ENCODE data around the gene RAB11FIP5. TPM values are rescaled to one million over a fixed set of nuclear protein-coding genes. Genes with fewer than 3 reads are reported as not detected.

Gene RAB11FIP5
- total and polyA plus RNA-seq, 10 of the 15 experiments (the other 5 are each of a cell fraction or from before 2014, with no cell fraction given), result 0.03 to 0.20 (median 0.06) TPM; not detected in 6

DNA sequence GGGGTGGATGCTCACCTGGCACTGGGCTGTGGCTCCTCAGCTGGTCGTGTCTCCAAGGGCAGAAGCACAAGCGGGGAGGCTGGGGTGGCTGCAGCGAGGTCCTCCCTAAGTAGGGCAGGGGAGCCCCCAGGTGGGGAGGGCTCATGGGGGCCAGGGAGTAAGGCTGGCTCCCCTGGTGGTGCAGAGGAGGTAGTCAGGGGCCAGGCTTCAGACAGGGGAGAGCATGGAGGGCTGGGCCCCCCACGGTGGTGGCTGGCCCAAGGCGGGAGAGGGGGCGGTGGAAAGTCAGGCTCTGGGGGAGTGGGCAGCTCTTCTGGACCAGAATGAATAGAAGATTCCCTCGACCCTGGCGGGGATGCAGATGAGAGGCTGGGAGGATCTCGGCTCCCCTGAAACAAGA, 33.1 kb downstream of the RAB11FIP5 start:
- intact Hi-C loops (cut with micrococcal nuclease; ENCODE audit: unreplicated experiment) (no loop called here), in situ Hi-C loops (cut with MboI) (no loop called here)
- Histone ChIP-seq H4K20me1 (ENCODE audit: control insufficient read depth, insufficient read depth) (no peaks in the 10 kb centered on the region), H3K9ac (ENCODE audit: control insufficient read depth, insufficient read depth, low read length) (no peak overlapping the region), H3K9me3 (replicated peaks; ENCODE audit: control insufficient read depth, insufficient read depth, low read length) (no peaks in the 10 kb centered on the region), H3K4me2 (ENCODE audit: control insufficient read depth, insufficient read depth) (no peak overlapping the region), H3K4me1 (ENCODE audit: control insufficient read depth, insufficient read depth, low read length) (no peaks in the 10 kb centered on the region), H3K4me3 (no peak overlapping the region), H3K36me3 (ENCODE audit: control insufficient read depth in 2 of 2, insufficient read depth in 2 of 2, low read length in 1 of 2) (no peaks in the 10 kb centered on the region), H3K79me2 (ENCODE audit: control insufficient read depth, insufficient read depth, low read length) (no peaks in the 10 kb centered on the region), H3K27me3 (replicated peaks in 1 of 2; ENCODE audit: control insufficient read depth in 2 of 2, insufficient read depth in 2 of 2, low read length in 1 of 2) (peaks cover 3 to 9% of the 10 kb centered on the region in 2 experiments; a peak in 3 of 4 replicates), H2AFZ (ENCODE audit: control insufficient read depth, low read depth, low read length) (no peak overlapping the region), H3K27ac (ENCODE audit: control insufficient read depth, insufficient read depth) (no peak overlapping the region)
- ChIA-PET CTCF (interaction anchor here (1.4 kb wide), 1 partner anchor 133 kb away, joined by 3 read pairs; no protein-coding TSS in a partner anchor), RAD21 (ENCODE audit: unreplicated experiment) (no interaction called here), POLR2A (no interaction called here), SMC1A (ENCODE audit: uncharacterized antibody, unreplicated experiment) (no interaction called here)
- BruUV-seq (replicated peaks), result no TSS peak
- no peak for DNase-seq (ENCODE audit: low read depth, low spot score)
- FAIRE-seq, result no peak
- ATAC-seq, result no peak
- TF ChIP-seq ETV6 (conservative IDR thresholded peaks at IDR 0.05 in 1 of 2, IDR thresholded peaks at IDR 0.05 in 1 of 2; ENCODE audit: borderline replicate concordance in 1 of 2, low read depth in 1 of 2) (no peak), LARP7 (IDR thresholded peaks at IDR 0.05) (no peak), CHD2 (IDR thresholded peaks at IDR 0.05; ENCODE audit: borderline replicate concordance, low read depth, low read length) (no peak), ATF7 (IDR thresholded peaks at IDR 0.05; ENCODE audit: low read depth) (no peak), KDM1A (IDR thresholded peaks at IDR 0.05; ENCODE audit: borderline replicate concordance) (no peak), SRF (IDR thresholded peaks at IDR 0.05; ENCODE audit: low read depth in 2 of 2, low read length in 2 of 2) (no peak)
- TF ChIP-seq, protein P1, sequence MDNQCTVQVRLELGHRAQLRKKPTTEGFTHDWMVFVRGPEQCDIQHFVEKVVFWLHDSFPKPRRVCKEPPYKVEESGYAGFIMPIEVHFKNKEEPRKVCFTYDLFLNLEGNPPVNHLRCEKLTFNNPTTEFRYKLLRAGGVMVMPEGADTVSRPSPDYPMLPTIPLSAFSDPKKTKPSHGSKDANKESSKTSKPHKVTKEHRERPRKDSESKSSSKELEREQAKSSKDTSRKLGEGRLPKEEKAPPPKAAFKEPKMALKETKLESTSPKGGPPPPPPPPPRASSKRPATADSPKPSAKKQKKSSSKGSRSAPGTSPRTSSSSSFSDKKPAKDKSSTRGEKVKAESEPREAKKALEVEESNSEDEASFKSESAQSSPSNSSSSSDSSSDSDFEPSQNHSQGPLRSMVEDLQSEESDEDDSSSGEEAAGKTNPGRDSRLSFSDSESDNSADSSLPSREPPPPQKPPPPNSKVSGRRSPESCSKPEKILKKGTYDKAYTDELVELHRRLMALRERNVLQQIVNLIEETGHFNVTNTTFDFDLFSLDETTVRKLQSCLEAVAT (IDR thresholded peaks at IDR 0.05), result no peak
- TF ChIP-seq, protein P2, sequence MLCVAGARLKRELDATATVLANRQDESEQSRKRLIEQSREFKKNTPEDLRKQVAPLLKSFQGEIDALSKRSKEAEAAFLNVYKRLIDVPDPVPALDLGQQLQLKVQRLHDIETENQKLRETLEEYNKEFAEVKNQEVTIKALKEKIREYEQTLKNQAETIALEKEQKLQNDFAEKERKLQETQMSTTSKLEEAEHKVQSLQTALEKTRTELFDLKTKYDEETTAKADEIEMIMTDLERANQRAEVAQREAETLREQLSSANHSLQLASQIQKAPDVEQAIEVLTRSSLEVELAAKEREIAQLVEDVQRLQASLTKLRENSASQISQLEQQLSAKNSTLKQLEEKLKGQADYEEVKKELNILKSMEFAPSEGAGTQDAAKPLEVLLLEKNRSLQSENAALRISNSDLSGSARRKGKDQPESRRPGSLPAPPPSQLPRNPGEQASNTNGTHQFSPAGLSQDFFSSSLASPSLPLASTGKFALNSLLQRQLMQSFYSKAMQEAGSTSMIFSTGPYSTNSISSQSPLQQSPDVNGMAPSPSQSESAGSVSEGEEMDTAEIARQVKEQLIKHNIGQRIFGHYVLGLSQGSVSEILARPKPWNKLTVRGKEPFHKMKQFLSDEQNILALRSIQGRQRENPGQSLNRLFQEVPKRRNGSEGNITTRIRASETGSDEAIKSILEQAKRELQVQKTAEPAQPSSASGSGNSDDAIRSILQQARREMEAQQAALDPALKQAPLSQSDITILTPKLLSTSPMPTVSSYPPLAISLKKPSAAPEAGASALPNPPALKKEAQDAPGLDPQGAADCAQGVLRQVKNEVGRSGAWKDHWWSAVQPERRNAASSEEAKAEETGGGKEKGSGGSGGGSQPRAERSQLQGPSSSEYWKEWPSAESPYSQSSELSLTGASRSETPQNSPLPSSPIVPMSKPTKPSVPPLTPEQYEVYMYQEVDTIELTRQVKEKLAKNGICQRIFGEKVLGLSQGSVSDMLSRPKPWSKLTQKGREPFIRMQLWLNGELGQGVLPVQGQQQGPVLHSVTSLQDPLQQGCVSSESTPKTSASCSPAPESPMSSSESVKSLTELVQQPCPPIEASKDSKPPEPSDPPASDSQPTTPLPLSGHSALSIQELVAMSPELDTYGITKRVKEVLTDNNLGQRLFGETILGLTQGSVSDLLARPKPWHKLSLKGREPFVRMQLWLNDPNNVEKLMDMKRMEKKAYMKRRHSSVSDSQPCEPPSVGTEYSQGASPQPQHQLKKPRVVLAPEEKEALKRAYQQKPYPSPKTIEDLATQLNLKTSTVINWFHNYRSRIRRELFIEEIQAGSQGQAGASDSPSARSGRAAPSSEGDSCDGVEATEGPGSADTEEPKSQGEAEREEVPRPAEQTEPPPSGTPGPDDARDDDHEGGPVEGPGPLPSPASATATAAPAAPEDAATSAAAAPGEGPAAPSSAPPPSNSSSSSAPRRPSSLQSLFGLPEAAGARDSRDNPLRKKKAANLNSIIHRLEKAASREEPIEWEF (IDR thresholded peaks at IDR 0.05; ENCODE audit: insufficient replicate concordance, low read depth, low read length), result no peak
- 21% methylated on average over 9 of the region's 9 CpGs for WGBS (ENCODE audit: insufficient coverage, insufficient replicate concordance, low lambda C conversion rate, missing lambda C conversion rate)
